Body of pancreas (tissue), 4 donors: ENCODE measurements around the gene STAT5A.
A peak's percentile ranks its signal among the peaks of the same experiment; 100 is the strongest.

Experiments
- CTCF ChIP-seq, 7 experiments: fragments of 450-650 bp in 4 of 7; fragments of 200-600 bp in 3 of 7; sonication (generic) in 3 of 7; IDR thresholded peaks; one replicate each; pipeline ENCODE4 v1.5.1; 2016 to 2019; ENCODE audit warnings: antibody characterized with exemption in 7 of 7
- POLR2A ChIP-seq, 3 donors: fragments of 450-650 bp; IDR thresholded peaks; one replicate each; pipeline ENCODE4 v1.6.1; 2016; ENCODE audit warnings: antibody characterized with exemption in 3 of 3, mild to moderate bottlenecking in 2 of 3

- TF ChIP-seq CTCF (IDR thresholded peaks at IDR 0.05) (no peak), POLR2A (IDR thresholded peaks at IDR 0.05) (peak in 2 of 3 donors; percentile 23 to 55)
Measured at GRCh38 chr17:42276359-42276608, 12.0 kb upstream of the STAT5A start, which contains the start of gene STAT5B.
